Chondrocyte (in vitro differentiated cells): Measurements from ENCODE around the gene ADGRD1. TPM values are rescaled to one million over a fixed set of nuclear protein-coding genes. Genes with fewer than 3 reads are reported as not detected.

Experiments used
- DNase-seq: peaks from one replicate; pipeline ENCODE4 v3.0.0; 2021; ENCODE audit warnings: mixed read lengths, low spot score
- H3K27ac Mint-ChIP-seq: one replicate; pipeline ENCODE4 v1.8.0; 2021; ENCODE audit warnings: mild to moderate bottlenecking, moderate library complexity, mixed read lengths; ENCODE audit not compliant: unreplicated experiment
- H3K27me3 Mint-ChIP-seq: 2 replicates; pipeline ENCODE4 v1.8.0; 2021; ENCODE audit warnings: low read depth, mixed read lengths
- H3K36me3 Mint-ChIP-seq: 2 replicates; pipeline ENCODE4 v1.8.0; 2021; ENCODE audit warnings: low read depth, mixed read lengths
- H3K4me1 Mint-ChIP-seq: 2 replicates; pipeline ENCODE4 v1.8.0; 2021; ENCODE audit warnings: low read depth, mild to moderate bottlenecking, mixed read lengths
- H3K4me3 Mint-ChIP-seq: one replicate; pipeline ENCODE4 v1.8.0; 2021; ENCODE audit warnings: mild to moderate bottlenecking, moderate library complexity, mixed read lengths; ENCODE audit not compliant: unreplicated experiment
- H3K9me3 Mint-ChIP-seq: 2 replicates; pipeline ENCODE4 v1.8.0; 2021; ENCODE audit warnings: low read depth, mixed read lengths
- CTCF ChIP-seq: fragments of 200-600 bp; sonication (generic); IDR thresholded peaks from 2 replicates; pipeline ENCODE4 v1.5.0; 2021; ENCODE audit warnings: antibody characterized with exemption, mild to moderate bottlenecking, moderate library complexity
- total RNA-seq: library from RNA; stranded (reverse); gene quantifications from 3 replicates; pipeline ENCODE4 v1.2.1, GENCODE V29; 2021

The ADGRD1 gene
- total RNA-seq, 1 donor from 2014 or later, result 4.7 TPM

- TF ChIP-seq CTCF, result no peak
- peak overlapping the region; percentile 87 for H3K27ac Mint-ChIP-seq
- H3K36me3 Mint-ChIP-seq, result peaks cover 7% of the 10 kb centered on the region
- H3K9me3 Mint-ChIP-seq, result peaks cover 21% of the 10 kb centered on the region
- peaks cover 25% of the 10 kb centered on the region for H3K4me1 Mint-ChIP-seq
- no peaks in the 10 kb centered on the region for H3K27me3 Mint-ChIP-seq
- H3K4me3 Mint-ChIP-seq, result no peak overlapping the region
- no peak for DNase-seq
Observed at GRCh38 chr12:131171029-131171428, 217.3 kb downstream of the ADGRD1 start.

GRCh38 chr12:131174901-131175300 lies 221.2 kb downstream of the ADGRD1 start:
- Mint-ChIP-seq H3K27ac (no peak overlapping the region), H3K36me3 (peaks cover 7% of the 10 kb centered on the region), H3K27me3 (peaks cover 7% of the 10 kb centered on the region), H3K4me3 (no peak overlapping the region), H3K4me1 (peaks cover 11% of the 10 kb centered on the region), H3K9me3 (peaks cover 25% of the 10 kb centered on the region)
- TF ChIP-seq CTCF, result no peak
- DNase-seq, result no peak

- H3K27me3 Mint-ChIP-seq, result peaks cover 16% of the 10 kb centered on the region
- peaks cover 7% of the 10 kb centered on the region for H3K36me3 Mint-ChIP-seq
- H3K4me1 Mint-ChIP-seq, result peaks cover 2% of the 10 kb centered on the region
- TF ChIP-seq CTCF, result no peak
- H3K4me3 Mint-ChIP-seq, result no peak overlapping the region
- DNase-seq, result no peak
- H3K27ac Mint-ChIP-seq, result no peak overlapping the region
- H3K9me3 Mint-ChIP-seq, result peaks cover 20% of the 10 kb centered on the region
Observed at GRCh38 chr12:131176266-131176665, 222.6 kb downstream of the ADGRD1 start.

GRCh38 chr12:131176926-131177325 lies 223.2 kb downstream of the ADGRD1 start:
- Mint-ChIP-seq H3K9me3 (peaks cover 19% of the 10 kb centered on the region), H3K36me3 (peaks cover 7% of the 10 kb centered on the region), H3K27ac (no peak overlapping the region), H3K27me3 (peaks cover 21% of the 10 kb centered on the region), H3K4me3 (no peak overlapping the region), H3K4me1 (no peaks in the 10 kb centered on the region)
- no peak for TF ChIP-seq CTCF
- no peak for DNase-seq

- H3K4me1 Mint-ChIP-seq, result no peaks in the 10 kb centered on the region
- peaks cover 21% of the 10 kb centered on the region for H3K27me3 Mint-ChIP-seq
- H3K27ac Mint-ChIP-seq, result no peak overlapping the region
- peaks cover 7% of the 10 kb centered on the region for H3K36me3 Mint-ChIP-seq
- no peak for TF ChIP-seq CTCF
- peaks cover 19% of the 10 kb centered on the region for H3K9me3 Mint-ChIP-seq
- H3K4me3 Mint-ChIP-seq, result no peak overlapping the region
- no peak for DNase-seq
Observed at GRCh38 chr12:131177599-131177998, 223.9 kb downstream of the ADGRD1 start.
